Activated CD8-positive, alpha-beta T cell treated with anti-CD3 and anti-CD28 coated beads for 36 hours (primary cell): ENCODE measurements around the gene TLN1. TPM values are rescaled to one million over a fixed set of nuclear protein-coding genes. Genes with fewer than 3 reads are reported as not detected.

Experiments
- ATAC-seq: fragments of 200-7000 bp; cut with Tn5 transposase; one replicate; pipeline ENCODE4 v1.10.0; 2021; ENCODE audit warnings: mild to moderate bottlenecking, moderate library complexity
- CTCF ChIA-PET: fragments of 350-600 bp; sonication (Branson Sonifier 250); formaldehyde crosslinking; loops from one replicate; lab custom pipeline; 2021; ENCODE audit warnings: antibody characterized with exemption; lab: Charles Lee
- POLR2A ChIA-PET: fragments of 350-600 bp; sonication (Branson Sonifier 250); formaldehyde crosslinking; loops from one replicate; lab custom pipeline; 2021; ENCODE audit warnings: antibody characterized with exemption; lab: Charles Lee
- DNase-seq: peaks from one replicate; pipeline ENCODE4 v3.0.0-alpha.2; 2020
- H3K27ac Mint-ChIP-seq: one replicate; pipeline ENCODE4 v1.8.0; 2021; ENCODE audit warnings: mild to moderate bottlenecking, mixed read lengths
- H3K27me3 Mint-ChIP-seq: one replicate; pipeline ENCODE4 v1.8.0; 2021; ENCODE audit warnings: mixed read lengths
- H3K36me3 Mint-ChIP-seq: one replicate; pipeline ENCODE4 v1.8.0; 2021; ENCODE audit warnings: low read depth, mixed read lengths
- H3K4me1 Mint-ChIP-seq: one replicate; pipeline ENCODE4 v1.8.0; 2021; ENCODE audit warnings: low read depth, mixed read lengths
- H3K4me3 Mint-ChIP-seq: one replicate; pipeline ENCODE4 v1.8.0; 2021; ENCODE audit warnings: mild to moderate bottlenecking, moderate library complexity, mixed read lengths
- H3K9me3 Mint-ChIP-seq: one replicate; pipeline ENCODE4 v1.8.0; 2021; ENCODE audit warnings: mixed read lengths
- CTCF ChIP-seq: fragments of 200-600 bp; IDR thresholded peaks from one replicate; pipeline ENCODE4 v1.8.0; 2022; ENCODE audit warnings: antibody characterized with exemption, mild to moderate bottlenecking
- intact Hi-C: fragments of 100-400 bp; cut with micrococcal nuclease; formaldehyde crosslinking; loops from one replicate; pipeline ENCODE4 v1.10.0; 2022
- total RNA-seq, 2 experiments: library from RNA; stranded (reverse); gene quantifications; one replicate each; pipeline ENCODE4 v1.2.3, GENCODE V29; 2021

TLN1 gene
- total RNA-seq, 2 experiments from 2014 or later: 212 to 219 TPM

GRCh38 chr9:35767458-35767857, 35.5 kb upstream of the TLN1 start:
- DNase-seq (no peak), ATAC-seq (no peak)
- no peaks in the 10 kb centered on the region for H3K9me3 Mint-ChIP-seq
- intact Hi-C loops: no loop called here
- H3K4me3 Mint-ChIP-seq: no peak overlapping the region
- no peak overlapping the region for H3K27ac Mint-ChIP-seq
- CTCF ChIA-PET: interaction anchor here (0.9 to 1.0 kb wide), 2 partner anchors 71 to 136 kb away, joined by 3 read pairs; no protein-coding TSS in a partner anchor
- TF ChIP-seq CTCF: no peak
- POLR2A ChIA-PET: interaction anchor here (1.0 kb wide), 1 partner anchor 157 kb away, joined by 4 read pairs; no protein-coding TSS in a partner anchor
- peaks cover 8% of the 10 kb centered on the region for H3K4me1 Mint-ChIP-seq
- no peaks in the 10 kb centered on the region for H3K27me3 Mint-ChIP-seq
- no peaks in the 10 kb centered on the region for H3K36me3 Mint-ChIP-seq

- Mint-ChIP-seq H3K27me3 (no peaks in the 10 kb centered on the region), H3K9me3 (no peaks in the 10 kb centered on the region), H3K4me1 (peaks cover 11% of the 10 kb centered on the region), H3K36me3 (no peaks in the 10 kb centered on the region), H3K4me3 (no peak overlapping the region), H3K27ac (no peak overlapping the region)
- intact Hi-C loops: no loop called here
- DNase-seq (no peak), ATAC-seq (no peak)
- POLR2A ChIA-PET: interaction anchor here (0.7 to 1.0 kb wide), 2 partner anchors 157 to 1123 kb away, joined by 3 to 4 read pairs; no protein-coding TSS in a partner anchor
- CTCF ChIA-PET: interaction anchor here (1.0 kb wide), 1 partner anchor 137 kb away, joined by 3 read pairs; no protein-coding TSS in a partner anchor
- TF ChIP-seq CTCF: no peak
These were observed 35.0 kb upstream of the TLN1 start for GRCh38 chr9:35766997-35767396.

- no peak for TF ChIP-seq CTCF
- ATAC-seq: no peak
- intact Hi-C loops: no loop called here
- Mint-ChIP-seq H3K36me3 (peaks cover 13% of the 10 kb centered on the region), H3K9me3 (no peaks in the 10 kb centered on the region), H3K27ac (no peak overlapping the region), H3K4me3 (no peak overlapping the region), H3K4me1 (peaks cover 30% of the 10 kb centered on the region), H3K27me3 (no peaks in the 10 kb centered on the region)
- DNase-seq: no peak
- CTCF ChIA-PET: interaction anchor here (0.7 to 0.8 kb wide), 2 partner anchors 26 to 28 kb away, joined by 3 read pairs; no protein-coding TSS in a partner anchor
- POLR2A ChIA-PET: interaction anchor here (0.8 kb wide), 1 partner anchor 37 kb away, joined by 3 read pairs; no protein-coding TSS in a partner anchor
These were observed 31.8 kb upstream of the TLN1 start for GRCh38 chr9:35763803-35764202.

- CTCF ChIA-PET: interaction anchor here (0.9 kb wide), 1 partner anchor 9 kb away, joined by 4 read pairs; no protein-coding TSS in a partner anchor
- intact Hi-C loops: no loop called here
- Mint-ChIP-seq H3K27ac (no peak overlapping the region), H3K9me3 (no peaks in the 10 kb centered on the region), H3K36me3 (peaks cover 13% of the 10 kb centered on the region), H3K4me1 (peaks cover 37% of the 10 kb centered on the region), H3K4me3 (no peak overlapping the region), H3K27me3 (no peaks in the 10 kb centered on the region)
- no peak for TF ChIP-seq CTCF
- ATAC-seq: no peak
- POLR2A ChIA-PET: interaction anchor here (0.7 kb wide), 1 partner anchor 374 kb away, joined by 3 read pairs; no protein-coding TSS in a partner anchor
- DNase-seq: no peak
These were observed 31.2 kb upstream of the TLN1 start for GRCh38 chr9:35763181-35763580.

GRCh38 chr9:35760651-35761050, 28.7 kb upstream of the TLN1 start:
- Mint-ChIP-seq H3K4me1 (peaks cover 44% of the 10 kb centered on the region), H3K9me3 (no peaks in the 10 kb centered on the region), H3K27me3 (no peaks in the 10 kb centered on the region), H3K36me3 (peaks cover 13% of the 10 kb centered on the region), H3K27ac (no peak overlapping the region), H3K4me3 (no peak overlapping the region)
- POLR2A ChIA-PET: interaction anchor here (1.1 kb wide), 1 partner anchor 53 kb away, joined by 3 read pairs; no protein-coding TSS in a partner anchor
- ATAC-seq: no peak
- DNase-seq: no peak
- intact Hi-C loops: no loop called here
- CTCF ChIA-PET: interaction anchor here (1.2 to 1.8 kb wide), 5 partner anchors 11 to 33 kb away, joined by 4 to 9 read pairs (median 4); partner anchors contain the start of genes GBA2 and RGP1
- TF ChIP-seq CTCF: no peak
